Pons (tissue), 1 donor: ENCODE measurements around the gene SLC25A30.
"Not testable (repeated sequence)": the region's sequence is repeated elsewhere in the genome, so short reads cannot be mapped to it uniquely, and the experiment has no call there.

Source experiments
- DNase-seq: peaks from one replicate; pipeline ENCODE4 v3.0.0-alpha.2; 2016; ENCODE audit warnings: low spot score

Gene SLC25A30

DNA sequence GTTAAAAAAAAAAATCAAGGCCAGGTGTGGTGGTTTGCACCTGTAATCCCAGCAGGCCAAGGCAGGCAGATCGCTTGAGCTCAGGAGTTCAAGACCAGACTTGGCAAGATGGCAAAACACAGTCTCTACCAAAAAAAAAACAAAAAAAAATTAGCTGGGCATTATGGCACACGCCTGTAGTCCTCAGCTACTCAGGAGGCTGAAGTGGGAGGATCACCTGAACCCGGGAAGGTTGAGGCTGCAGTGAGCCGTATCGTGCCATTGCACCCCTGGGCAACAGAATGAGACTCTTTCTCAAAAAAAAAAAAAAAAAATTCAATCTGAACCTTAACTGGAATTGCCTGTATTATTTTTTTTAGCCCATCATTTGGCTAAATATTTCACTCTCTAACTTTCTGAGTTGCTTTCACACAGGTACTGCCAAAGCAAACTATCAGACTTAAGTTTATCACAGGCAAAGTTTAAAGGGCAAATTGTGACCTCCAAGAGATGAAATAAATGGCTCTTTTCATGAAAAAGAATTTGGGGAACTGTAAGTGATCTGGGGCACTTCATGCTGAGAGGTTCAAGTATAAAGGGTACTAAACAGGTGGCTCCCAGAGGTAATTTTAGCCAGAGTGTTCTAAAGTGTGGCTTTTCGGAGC is 14.7 kb upstream of the SLC25A30 start:
- DNase-seq: no peak

DNA sequence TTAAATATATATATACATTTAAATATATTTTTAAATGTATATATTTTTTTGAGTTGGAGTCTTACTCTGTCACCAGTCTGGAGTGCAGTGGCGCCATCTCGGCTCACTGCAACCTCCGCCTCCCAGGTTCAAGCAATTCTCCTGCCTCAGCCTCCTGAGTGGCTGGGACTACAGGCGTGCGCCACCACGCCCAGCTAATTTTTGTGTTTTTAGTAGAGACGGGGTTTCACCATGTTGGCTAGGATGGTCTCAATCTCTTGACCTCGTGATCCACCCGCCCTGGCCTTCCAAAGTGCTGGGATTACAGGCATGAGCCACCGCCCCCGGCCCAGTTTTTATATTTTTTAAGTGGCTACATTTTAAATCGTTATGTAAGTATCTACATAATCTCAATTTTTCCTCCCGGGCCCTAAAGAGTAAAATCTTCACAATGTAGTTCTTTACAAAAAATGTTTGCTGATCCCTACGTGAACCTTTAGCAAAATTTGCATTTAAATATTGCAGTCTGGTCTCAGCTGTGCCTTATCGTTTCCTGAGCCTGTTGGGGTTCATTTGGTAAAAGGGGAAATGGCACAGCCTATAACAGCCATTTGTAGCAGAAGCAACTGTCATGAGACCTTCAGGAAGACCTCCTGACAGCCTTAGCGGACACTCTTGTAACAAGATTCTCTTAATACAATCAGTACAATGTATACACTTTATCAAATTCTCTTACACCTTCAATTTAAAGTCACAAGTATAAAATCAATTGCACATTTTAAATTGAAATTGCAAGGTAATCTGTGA is 8.1 kb upstream of the SLC25A30 start:
- DNase-seq: not testable (repeated sequence)

DNA sequence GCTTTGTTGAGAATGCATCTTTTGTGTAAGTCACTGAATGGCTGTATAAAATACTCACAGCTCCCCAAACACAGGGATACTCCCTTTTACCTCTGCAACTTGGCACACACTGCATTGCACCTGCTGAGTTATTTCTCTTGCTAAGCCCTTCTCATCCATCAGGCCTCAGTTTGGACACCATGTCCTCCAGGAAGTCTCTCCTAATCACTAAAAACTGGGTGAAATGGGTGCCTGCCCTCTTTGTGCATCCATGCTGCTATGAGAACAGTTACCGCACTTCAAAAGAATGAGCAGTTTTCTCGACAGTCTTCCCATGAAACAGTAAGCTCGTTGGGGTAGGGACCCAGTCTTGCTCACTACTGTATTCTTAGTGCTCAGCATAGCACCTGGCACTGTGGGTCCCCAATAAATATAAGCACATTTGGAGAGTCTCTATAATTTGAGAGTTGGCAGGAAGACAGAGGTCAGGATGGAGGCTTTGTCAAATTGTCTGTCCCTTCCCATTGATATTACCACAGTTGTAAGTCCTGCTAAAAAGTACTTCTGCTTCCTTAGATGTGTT is 4.6 kb upstream of the SLC25A30 start:
- DNase-seq: no peak

DNA sequence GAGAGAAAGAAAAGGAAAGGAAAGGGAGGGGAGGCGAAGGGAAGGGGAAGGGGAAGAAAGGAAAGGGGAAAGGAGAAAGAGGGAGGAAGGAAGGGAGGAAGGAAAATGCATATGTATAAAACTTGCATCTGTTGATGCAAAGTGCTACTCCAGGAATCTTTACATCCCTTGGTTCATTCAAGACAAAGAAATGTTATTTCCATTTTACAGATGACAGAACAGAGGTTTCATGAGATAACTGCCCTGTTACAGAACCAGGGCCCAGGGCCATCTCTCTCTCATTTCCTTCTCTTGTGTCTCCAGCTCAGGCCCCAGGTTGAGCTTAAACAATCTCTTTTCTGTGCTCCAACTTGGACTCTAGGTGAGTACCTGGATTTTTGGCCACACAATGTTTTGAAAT is 1.8 kb upstream of the SLC25A30 start:
- no peak for DNase-seq

DNA sequence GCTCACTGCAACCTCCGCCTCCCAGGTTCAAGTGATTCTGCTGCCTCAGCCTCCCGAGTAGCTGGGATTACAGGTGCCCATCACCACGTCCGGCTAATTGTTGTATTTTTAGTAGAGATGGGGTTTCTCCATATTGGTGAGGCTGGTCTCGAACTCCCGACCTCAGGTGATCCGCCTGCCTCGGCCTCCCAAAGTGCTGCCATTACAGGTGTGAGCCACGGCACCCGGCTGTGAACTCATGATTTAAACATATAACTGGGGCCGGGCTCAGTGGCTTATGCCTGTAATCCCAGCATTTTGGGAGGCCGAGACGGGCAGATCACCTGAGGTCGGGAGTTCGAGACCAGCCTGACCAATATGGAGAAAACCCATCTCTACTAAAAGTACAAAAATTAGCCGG is 1.2 kb upstream of the SLC25A30 start:
- DNase-seq: not testable (repeated sequence)

DNA sequence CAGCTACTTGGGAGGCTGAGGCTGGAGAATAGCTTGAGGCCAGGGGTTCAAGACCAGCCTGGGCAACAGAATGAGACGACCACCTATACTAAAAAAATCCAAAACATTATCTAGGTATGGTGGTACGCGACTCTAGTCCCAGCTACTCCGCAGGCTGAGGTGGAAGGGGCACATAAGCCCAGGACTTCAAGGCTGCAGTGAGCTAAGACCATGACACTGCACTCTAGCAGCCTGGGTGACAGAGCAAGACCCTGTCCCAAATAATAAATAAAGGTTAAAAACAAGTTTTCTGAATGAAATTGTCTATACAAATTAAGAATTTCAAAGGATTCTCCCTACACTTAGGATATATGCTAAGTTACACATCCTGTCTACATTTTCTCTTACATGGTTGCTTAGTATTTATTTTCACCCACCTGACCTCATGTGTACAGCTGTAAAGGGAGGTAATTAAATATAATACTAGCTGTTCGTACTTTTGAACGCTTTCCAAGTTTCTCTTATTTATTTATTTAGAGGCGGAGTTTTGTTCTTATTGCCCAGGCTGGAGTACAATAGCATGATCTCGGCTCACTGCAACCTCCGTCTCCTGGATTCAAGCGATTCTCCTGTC is 1.6 kb downstream of the SLC25A30 start:
- DNase-seq: no peak

DNA sequence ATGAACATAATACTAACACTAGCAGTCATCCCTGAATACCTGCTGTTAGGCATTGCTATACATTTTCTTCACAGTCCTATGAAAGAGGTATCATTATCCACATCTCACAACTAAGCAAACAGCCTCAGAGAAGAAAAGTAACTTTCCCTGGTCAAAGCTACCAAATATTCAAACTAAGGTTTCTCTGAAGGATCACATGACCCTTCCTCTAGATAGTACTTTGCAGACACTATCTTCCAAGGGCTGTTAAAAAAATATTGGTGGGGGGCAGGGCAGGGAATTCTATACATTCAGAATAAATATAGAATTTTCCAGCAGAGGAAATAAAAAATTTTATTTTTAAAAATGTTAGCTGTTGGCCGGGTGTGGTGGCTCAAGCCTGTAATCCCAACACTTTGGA is 3.1 kb downstream of the SLC25A30 start:
- no peak for DNase-seq

DNA sequence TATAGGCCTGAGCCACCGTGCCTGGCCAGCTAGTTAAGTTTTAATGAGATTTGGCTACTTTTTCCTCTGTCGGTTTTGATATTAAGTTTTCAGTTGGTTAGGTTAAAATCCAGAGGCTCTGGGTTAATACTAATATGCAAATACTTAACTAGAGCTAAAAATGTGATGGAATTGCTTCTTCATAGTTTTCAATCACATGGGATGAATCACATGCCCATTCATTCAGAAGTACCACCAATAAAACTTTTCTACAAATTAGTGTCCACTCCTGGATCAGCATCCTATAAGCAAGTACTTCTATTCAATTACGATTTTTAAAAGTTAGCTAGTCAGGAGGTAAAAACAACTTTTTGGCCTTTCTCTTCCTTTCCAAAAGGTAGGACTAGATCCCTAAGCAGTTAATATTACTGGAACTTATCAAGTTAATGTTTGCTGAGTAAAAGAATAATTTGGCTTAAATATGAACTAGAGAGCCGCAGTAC is 4.3 kb downstream of the SLC25A30 start:
- DNase-seq: no peak

DNA sequence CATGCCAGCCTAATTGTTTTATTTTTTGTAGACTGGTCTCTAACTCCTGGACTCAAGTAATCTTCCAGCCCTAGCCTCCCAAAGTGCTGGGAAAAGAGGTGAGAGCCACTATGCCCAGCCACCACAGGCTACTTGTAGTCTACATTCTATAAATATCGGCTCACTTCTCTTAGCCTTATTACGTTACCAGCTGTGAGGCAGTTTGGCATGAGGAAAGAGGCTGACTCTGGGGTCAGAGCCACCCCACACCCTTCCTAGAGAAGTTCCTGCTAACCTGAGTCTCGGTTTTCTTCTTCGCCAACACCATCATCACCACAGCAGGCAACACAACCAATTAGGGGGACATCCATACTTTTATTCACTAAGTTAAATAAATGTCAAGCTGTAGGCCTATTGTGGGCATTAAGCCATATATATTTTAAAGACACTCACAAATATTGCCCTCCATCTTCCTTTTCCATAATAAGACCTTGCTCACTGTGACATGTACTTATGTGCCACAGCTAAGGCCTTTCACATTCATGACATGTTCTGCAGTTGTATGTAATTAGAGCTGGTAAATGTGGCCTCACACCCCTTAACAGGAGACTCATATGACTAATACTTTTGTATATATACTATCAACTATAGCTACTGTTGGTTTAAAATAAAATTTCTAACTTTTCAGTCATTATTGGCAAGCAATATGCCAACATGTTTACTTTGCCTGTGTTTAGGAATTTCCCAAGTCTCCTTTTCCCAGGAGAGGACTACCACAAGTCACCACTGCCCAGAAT is 5.7 kb downstream of the SLC25A30 start:
- no peak for DNase-seq

DNA sequence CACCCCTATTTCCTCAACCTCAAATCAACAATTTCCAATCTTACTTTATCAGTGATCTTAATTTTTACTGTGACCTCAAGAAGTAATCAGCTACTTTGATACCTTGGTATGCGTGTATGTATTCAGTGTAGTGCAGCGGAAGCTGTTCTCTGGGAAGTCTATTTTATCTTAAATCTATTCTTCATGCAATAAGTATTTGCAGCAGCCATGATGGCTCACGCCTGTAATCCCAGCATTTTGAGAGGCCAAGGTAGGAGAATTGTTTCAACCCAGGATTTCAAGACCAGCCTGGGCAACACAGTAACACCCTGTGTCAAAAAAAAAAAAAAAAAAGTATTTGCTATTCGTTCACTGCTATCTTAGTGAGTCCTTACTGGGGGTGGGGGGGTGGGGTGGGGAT is 6.5 kb downstream of the SLC25A30 start:
- no peak for DNase-seq

DNA sequence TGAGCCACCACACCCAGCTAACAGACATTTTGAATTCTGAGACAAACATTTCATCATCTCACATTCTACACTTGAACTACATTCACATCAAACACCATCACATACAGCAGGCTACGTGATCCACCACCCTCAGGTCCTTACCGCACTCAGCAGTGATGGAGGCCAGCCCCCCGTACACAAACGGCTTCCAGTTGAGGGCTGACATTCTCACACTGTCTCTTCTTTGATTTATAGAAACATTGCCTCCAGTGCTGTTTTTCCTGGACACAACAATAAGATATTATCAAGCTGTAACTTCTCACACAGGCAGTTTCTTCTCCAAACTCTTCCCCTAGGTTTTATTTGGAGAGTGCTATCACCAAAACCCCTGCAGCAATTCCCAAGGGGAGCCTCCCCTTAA is 7.0 kb downstream of the SLC25A30 start:
- DNase-seq: no peak

DNA sequence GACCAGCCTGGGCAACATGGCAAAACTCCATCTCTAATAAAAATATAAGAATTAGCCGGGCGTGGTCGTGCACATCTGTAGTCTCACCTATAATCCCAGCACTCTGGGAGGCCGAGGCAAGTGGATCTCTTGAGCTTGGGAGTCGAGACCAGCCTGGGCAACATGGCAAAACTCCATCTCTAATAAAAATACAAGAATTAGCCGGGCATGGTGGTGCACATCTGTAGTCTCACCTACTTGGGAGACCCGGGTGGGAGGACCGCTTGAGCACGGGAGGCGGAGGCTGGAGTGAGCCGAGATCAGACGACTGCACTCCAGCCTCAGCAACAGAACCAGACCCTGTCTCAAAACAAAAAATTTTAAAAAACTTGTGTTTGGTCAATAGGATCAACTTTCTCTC is 7.7 kb downstream of the SLC25A30 start:
- DNase-seq: no peak

DNA sequence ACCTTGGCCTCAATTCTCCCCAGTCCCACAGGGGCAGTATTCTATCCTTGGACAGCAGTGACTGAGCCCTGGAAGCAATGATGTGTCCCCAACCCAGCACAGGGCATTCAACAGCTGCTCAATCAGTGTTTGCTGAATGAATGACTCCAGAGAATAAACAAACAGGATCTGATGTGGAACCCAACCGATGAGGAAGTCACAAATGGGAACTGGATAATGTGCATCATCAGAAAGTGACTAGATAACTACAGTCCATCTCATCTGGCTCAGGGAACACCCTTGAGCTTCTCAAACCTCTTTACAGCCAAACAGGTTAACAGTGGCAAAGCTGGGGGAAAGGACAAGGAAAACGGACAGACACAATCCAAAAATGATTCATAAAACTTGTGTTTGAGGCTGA is 8.2 kb downstream of the SLC25A30 start:
- DNase-seq: no peak

DNA sequence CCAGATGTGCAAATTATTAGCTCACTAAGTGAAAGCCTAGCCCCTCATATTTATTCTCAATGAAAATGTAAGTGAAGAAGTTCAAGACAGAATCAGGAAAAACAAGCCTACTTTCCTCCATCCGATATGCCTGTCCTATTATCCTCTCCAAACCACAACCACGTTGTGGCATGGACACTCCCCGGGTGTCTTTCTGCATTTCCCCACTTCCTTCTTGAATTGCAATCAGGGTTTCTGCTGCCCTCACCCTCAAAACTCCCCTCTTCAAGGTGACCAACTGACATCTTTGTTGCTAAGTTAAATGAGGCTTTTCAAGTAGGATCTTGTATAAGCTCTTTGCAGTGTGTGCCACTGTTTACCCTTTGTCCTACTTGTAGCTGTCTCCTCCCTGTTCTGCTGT is 11.8 kb downstream of the SLC25A30 start:
- DNase-seq: no peak

DNA sequence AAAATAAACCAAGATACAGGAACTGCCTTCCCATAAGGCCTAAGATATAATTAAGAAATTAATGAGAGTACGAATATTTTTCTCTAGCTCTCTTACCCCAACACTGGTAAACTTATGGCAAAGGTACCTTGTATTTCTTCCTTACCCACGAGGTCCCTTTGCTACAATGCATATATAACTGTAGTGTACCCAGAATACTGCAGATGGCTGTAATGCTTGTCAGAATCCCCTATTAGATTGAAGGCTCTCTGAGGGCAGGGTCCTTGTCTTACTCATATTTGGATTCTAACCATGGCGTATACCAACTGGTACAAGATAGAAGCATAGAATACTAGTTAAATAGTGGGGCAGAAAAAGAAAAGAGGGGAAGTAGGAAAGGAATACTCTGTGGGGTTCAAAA is 15.1 kb downstream of the SLC25A30 start:
- DNase-seq: no peak

DNA sequence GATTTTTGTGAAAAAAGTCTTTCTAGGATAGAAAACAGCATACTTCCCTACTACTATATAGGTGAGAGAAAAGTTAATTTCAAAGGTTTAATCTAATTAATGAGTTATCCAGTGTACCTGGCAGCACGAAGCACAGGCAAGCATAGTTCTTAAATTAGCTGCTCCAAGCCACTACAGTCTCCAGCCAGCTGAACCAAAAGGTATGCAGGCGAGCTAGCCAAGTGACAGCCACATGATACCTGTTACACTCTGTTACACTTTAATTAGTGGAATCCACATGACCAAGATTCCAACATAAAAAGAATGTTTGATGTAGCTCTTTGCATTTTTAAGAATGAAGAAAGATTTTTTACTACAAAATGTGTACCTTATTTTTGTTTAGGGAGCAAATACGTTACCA is 15.5 kb downstream of the SLC25A30 start:
- no peak for DNase-seq

DNA sequence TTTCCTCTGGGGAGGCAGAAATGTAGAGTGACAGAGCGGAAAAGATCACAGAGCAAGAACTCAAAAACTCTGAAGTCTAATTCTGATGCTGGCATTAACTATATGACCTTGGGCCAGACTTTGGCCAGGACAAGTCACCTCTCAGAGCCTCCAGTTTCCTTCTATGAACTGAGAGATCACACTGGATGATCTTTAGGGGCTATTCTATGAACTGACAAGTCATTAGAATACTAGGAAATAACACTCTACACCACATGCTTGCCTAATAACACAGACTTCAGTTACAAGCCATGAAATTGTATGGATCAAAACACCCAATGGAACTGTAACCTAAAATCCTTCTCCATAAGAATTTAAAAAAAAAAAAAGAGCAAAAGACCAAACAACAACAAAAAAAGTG is 16.9 kb downstream of the SLC25A30 start:
- no peak for DNase-seq

DNA sequence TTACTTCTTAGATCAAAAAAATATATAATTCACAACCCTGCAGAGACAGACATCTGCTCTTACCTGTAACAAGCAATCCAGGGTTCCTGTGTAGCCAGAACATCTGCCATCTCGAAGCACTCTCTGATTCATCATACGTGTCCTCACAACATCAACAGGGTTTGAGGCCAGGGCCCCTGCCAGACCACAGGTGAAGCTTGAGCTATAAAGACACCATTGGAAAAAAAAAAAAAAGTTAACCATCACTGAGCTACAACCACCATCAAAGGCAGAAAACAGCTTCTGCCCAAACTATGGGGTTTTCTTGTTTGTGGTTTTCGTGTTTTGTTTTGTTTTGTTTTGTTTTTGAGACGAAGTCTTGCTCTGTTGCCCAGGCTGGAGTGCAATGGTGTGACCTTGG is 19.3 kb downstream of the SLC25A30 start:
- DNase-seq: no peak

DNA sequence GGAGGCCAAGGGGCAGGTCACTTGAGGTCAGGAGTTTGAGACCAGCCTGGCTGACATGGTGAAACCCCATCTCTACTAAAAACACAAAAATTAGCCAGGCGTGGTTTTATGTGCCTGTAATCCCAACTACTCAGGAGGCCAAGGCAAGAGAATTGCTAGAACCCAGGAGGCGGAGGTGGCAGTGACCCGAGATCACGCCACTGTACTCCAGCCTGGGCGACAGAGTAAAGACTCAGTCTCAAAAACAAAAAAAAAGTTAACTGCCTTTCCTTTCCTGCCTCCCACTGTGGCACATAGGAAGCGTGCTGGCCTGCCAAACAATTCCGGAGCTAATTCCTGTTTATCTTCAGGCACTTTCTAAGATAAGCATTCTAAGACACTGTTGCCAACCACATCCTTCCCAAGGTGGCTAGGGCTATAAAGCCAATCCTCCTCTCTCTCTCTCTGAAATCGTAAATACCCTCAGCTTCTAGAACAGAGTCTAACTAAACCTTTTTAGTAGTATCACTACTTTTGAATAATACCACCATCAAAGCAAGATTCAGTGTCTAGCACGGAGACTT is 21.6 kb downstream of the SLC25A30 start:
- no peak for DNase-seq

DNA sequence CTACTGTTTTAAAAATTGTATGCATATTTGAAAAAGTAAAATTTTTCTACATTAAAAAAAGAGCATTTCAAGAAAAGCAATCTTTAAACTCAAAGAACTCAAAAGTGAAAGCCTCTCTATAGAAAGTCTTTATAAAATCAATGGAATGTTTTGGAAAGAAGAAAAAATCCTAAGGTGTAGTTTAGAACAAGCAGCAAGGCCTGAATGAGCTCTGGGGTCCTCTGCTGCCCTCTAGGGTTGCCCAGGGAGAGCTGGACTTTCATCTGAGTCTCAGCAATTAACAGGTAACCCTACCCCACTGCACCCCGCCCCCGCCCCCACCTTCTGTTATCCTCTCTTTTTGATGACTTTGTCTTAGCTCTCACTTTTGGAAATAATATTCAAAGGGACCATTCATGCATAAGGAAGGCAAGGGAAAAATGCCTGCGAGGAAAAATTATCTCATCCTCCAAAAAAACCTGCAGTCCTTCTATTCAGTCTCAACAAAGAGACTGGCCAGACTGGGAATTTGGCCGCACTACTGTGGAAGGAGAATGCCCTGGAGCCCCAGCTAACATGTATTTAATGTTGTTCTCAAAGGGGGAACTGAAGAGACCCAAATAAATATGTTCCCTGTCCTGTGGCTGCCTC is 24.1 kb downstream of the SLC25A30 start:
- DNase-seq: peak; percentile 43

DNA sequence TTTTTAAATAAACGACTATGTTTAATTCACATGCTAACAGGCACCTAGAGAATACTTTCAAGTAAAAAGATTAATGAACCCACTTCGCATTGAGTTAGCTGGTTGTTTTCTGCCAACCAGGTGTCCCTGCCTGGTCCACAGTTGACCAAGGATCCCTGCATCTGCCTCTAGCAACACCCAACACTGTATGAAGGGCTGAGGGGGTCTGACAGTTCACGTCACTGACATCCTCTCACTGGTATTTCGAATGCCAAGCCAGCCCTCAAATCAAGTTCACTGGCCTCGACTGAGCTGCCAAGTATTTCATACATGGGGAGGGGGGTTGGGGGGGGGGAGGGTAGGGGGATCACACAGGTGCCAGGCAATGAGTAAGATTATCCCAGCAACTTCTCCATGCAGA is 25.4 kb downstream of the SLC25A30 start:
- no peak for DNase-seq
